GM18858 (cell line): ENCODE results near the gene CIAPIN1.
A peak's percentile ranks its signal among the peaks of the same experiment; 100 is the strongest.

ENCODE experiments used
- ATAC-seq: cut with Tn5 transposase; IDR thresholded peaks from one replicate; pipeline ENCODE4 v1.9.1; 2021; ENCODE audit not compliant: unreplicated experiment

Gene CIAPIN1

DNA sequence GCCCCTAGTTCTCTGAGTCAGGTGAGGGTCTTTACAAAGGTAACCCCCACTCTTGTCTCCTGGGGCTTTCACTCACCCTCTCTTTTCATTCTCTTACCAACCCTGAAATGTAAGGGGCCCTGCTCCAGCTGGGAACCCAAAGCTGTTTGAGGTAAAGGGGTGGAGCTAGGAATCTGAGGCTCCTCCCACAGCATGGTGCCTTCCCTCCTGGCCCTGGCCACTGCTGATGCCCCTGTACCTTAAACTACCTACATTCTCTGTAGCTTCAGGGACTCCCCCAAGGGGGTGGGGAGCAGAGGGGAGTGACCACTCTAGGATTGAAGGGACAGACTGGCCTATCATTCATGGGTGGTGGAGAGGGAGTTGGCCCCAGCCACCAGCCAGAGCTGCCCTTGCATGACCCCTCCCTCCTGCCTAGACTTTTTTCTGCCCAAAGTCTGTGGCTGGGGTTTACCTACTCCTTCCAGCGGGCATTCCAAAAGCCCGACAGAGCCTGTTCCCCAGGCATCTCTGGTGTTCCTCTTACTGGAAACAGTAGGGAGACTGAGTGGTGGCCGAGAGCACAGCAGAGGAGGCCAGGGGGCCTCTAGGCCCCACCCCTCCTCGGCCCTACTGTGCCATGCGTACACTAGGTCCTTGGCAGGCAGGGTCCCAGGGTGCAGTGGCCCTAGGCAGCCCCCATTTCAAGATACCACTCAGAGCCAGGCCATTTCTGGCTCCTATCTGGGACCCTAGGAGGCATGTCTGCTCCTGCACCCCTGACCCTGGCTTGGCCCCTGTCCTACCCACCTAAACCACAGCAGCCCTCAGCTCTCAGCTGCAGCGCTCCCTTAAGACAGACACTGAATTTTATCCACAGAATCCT, 29.6 kb upstream of the CIAPIN1 start:
- ATAC-seq, result no peak

GRCh38 chr16:57475711-57476339, 28.6 kb upstream of the CIAPIN1 start:
- peak; percentile 82 for ATAC-seq

DNA sequence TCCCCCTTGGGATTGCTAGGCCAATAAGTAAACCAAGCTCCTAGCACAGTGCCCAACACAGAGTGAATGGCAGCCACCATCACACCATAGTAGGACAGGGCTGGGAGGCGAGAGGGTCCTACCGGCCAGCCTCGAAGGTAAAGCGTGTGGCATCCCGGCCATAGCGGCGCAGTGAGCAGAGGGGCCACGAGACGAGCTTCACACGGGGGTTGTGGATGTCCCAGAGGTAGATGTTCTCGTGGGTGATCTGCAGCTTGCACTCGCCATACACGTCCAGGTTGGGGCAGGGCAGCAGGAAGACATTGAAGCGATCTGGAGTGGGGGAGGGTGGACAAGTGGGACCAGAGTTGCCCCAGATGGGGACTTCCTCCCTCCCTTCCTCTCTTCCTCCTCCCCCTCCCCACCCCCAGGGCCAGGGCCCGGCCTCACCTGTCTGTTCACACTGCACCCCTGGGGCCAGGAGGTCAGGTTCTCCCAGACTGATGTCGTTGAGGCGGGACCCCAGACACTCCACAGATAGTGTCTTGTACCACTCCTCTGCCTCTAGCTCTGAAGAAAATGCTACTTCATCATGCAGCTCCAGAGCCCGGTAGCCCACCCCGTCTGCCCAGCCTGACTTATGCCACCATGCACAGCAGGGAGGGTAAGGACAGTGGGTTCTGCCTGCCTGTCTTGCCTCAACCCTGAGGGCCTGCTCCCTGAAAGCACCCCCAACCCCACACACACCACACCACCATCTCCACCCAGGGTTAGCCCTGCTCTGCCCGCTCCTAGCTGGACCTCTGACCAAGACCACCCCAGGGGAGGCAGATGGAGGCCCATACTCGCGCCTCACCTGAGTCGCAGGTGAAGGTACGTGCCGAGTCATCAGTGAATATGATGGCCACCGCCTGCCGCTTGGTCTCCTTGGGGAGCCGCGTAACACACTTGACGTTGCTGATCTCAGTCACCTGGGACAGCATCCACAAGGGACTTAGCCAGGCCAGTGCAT, 27.8 kb upstream of the CIAPIN1 start:
- ATAC-seq, result no peak

DNA sequence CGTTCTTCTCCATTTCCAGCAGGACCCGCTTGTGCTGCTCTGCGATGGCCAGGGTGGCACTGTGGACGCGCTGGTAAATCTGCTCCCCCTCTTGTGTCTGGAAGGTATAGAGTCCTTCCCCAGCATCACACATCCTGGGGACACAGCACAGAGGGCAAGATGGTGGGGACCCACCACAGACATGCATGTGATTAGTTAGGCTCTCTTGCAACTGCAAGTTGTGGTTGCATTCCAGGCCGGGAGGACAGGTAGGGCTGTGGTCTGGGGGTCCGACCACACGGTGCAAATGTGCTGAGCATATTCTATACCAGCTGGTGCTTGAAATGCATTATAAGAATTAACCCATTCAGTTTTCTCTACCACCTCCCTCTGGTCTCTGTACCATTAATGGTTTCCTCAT, 26.7 kb upstream of the CIAPIN1 start:
- no peak for ATAC-seq

- no peak for ATAC-seq
Measured at GRCh38 chr16:57473176-57473840, 26.1 kb upstream of the CIAPIN1 start.

DNA sequence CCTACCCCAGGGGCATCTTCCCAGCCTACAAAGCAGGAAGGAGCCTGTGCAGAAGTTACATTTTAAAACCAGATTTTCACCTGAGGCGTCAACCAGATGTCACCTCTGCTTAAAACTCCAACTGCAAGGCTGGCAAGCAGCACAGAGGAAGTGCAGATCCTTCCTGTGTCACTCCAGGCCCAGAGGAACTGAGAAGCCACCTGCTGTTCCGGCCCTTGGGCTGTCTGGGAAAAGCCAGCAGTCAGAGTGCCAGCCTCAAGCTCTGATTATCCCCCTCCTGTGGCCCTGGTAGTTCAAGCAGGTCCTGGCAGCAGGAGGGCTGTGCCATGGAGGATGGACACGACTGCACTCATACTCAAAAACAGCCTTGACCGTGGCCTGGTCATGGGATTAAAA, 25.5 kb upstream of the CIAPIN1 start:
- ATAC-seq, result no peak

- ATAC-seq, result no peak
Measured at GRCh38 chr16:57471852-57472664, 24.9 kb upstream of the CIAPIN1 start.

- no peak for ATAC-seq
Measured at GRCh38 chr16:57471209-57471608, 24.0 kb upstream of the CIAPIN1 start.

DNA sequence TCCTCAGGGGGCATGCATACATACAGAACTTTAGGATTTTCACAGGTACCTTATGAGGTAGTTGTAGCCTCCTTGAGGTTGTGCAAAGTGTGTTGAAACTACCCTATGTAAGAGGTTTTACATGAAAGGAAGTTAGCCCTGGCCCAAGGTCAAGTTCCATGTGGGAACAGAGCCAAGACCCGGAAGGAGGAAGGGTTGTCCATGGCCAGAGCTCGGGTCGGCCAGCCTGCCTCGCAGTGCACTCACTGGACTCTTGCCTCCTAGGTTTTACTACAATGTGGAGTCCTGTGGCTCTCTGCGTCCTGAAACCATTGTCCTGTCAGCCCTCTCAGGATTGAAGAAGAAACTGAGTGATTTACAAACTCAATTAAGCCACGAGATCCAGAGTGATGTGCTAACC, 23.5 kb upstream of the CIAPIN1 start:
- ATAC-seq, result no peak

- ATAC-seq, result no peak
Measured at GRCh38 chr16:57469917-57470470, 22.8 kb upstream of the CIAPIN1 start.

- no peak for ATAC-seq
Measured at GRCh38 chr16:57469046-57469445, 21.9 kb upstream of the CIAPIN1 start.

- no peak for ATAC-seq
Measured at GRCh38 chr16:57468346-57468745, 21.2 kb upstream of the CIAPIN1 start.

DNA sequence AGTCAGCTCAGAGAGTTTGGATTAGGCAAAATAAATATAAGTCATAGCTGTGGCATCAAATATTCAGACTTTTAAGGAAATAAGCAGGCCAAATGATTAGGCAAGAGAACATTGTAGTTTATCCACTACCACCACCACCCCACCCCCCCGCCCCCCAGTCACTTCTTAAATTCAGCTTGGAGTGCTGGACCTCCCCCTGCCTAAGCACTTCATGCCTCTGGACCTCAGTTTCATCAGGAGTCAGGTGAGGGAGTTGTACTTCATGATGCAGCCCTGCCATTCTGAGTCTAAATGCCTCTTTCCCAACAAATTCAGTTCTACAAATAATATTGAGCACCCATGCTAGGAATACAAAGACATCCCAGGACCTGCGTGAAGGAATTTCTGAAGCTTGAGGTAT, 17.3 kb upstream of the CIAPIN1 start:
- no peak for ATAC-seq

- no peak for ATAC-seq
Measured at GRCh38 chr16:57462978-57463362, 15.8 kb upstream of the CIAPIN1 start.

DNA sequence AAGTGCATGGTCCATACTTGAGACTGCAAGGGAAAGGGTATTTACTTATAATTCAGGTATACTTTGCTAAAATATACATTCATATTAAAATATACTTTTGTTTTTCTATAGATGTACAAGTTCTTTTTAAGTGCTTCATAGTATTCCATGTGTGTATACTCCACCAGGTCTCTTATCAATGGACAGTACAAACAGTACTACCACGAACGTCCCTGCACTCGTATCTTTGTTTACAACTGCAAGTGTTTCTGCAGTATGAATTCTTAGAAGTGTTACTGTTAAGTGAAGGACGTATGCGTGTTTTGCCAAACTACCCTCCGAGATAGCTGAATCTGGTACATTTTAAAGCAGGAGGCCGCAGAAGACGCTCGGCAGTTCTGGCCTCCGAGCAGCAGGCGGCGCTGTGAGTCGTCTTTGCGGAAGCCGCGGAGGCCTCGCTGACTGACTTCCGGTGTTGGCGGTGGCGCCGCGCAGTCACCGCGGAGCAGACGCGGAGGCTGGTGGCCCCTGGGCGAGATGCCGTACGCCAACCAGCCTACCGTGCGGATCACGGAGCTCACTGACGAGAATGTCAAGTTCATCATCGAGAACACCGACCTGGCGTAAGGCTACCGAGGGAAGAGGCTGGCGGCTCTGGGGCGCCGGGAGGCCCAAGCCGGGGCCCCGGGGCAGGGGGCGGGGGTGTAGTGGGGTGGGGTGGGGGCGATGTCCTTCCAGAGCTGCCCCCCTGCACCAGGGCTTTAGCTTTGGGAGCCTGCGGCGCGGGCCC, 15.2 kb upstream of the CIAPIN1 start, which contains the start of gene POLR2C:
Gene POLR2C, plus strand, starts transcription at position 471 of the 769 bp plus-strand sequence. Its CDS starts 46 bp downstream, at position 517.
- ATAC-seq, result peak; percentile 89

GRCh38 chr16:57452021-57452420, 4.8 kb upstream of the CIAPIN1 start:
- ATAC-seq, result no peak

GRCh38 chr16:57446531-57447185, 527 bp downstream of the CIAPIN1 start:
- ATAC-seq, result peak; percentile 9

DNA sequence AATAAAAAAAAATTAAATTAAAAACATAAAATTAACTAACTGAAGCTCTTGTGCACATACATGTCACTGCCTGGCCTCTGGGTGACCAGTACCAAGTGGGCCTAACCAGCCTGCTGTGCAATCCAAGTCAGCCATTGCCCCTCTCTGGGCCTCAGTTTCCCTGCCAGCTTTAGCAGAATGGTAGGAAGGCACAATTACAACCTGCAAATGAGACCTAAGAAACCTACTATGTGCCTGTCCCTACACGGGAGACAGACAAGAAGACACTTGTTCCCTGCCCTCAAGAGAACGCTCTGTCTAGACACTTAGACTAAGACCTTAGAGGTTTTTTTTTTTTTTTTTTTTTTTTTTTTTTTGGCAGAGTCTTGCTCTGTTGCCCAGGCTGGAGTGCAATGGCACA, 1.7 kb downstream of the CIAPIN1 start:
- no peak for ATAC-seq
